C1 segment of cervical spinal cord (tissue), 14 donors: ENCODE measurements around the gene HCAR1.
A peak's percentile ranks its signal among the peaks of the same experiment; 100 is the strongest.
"Not testable (repeated sequence)": the region's sequence is repeated elsewhere in the genome, so short reads cannot be mapped to it uniquely, and the experiment has no call there.

ENCODE experiments used
- DNase-seq, 14 donors: peaks; one replicate each; lab custom pipeline; 2025; lab: John Stamatoyannopoulos, UW

Gene HCAR1

GRCh38 chr12:122721057-122721545 lies 9.5 kb downstream of the HCAR1 start:
- DNase-seq, result no peak

GRCh38 chr12:122716658-122717057 lies 14.0 kb downstream of the HCAR1 start, which contains the start of gene HCAR3:
HCAR3 (minus strand) TSS chr12:122716811; CDS start chr12:122716737, 74 bp downstream.
- not testable (repeated sequence) for DNase-seq

GRCh38 chr12:122715211-122715610 lies 15.4 kb downstream of the HCAR1 start:
- DNase-seq, result not testable (repeated sequence)

GRCh38 chr12:122713491-122714188 lies 17.0 kb downstream of the HCAR1 start:
- not testable (repeated sequence) for DNase-seq

GRCh38 chr12:122711266-122711665 lies 19.4 kb downstream of the HCAR1 start:
- not testable (repeated sequence) for DNase-seq

- not testable (repeated sequence) for DNase-seq
Measured at GRCh38 chr12:122710341-122710740, 20.3 kb downstream of the HCAR1 start.

GRCh38 chr12:122709287-122709686 lies 21.4 kb downstream of the HCAR1 start:
- not testable (repeated sequence) for DNase-seq

GRCh38 chr12:122703841-122704240 lies 26.8 kb downstream of the HCAR1 start:
- DNase-seq, result not testable (repeated sequence)

GRCh38 chr12:122702890-122703611 lies 27.6 kb downstream of the HCAR1 start, which contains the start of gene HCAR2:
HCAR2 (minus strand) TSS chr12:122703357; CDS start chr12:122703283, 74 bp downstream.
- peak in 1 of 14 donors; percentile 20 for DNase-seq

GRCh38 chr12:122701481-122701880 lies 29.2 kb downstream of the HCAR1 start:
- not testable (repeated sequence) for DNase-seq

GRCh38 chr12:122700038-122700710 lies 30.5 kb downstream of the HCAR1 start:
- not testable (repeated sequence) for DNase-seq

- not testable (repeated sequence) for DNase-seq
Measured at GRCh38 chr12:122696922-122697321, 33.7 kb downstream of the HCAR1 start.

GRCh38 chr12:122691566-122691965 lies 39.1 kb downstream of the HCAR1 start:
- DNase-seq, result no peak

- DNase-seq, result no peak
Measured at GRCh38 chr12:122688291-122688690, 42.4 kb downstream of the HCAR1 start.

- DNase-seq, result no peak
Measured at GRCh38 chr12:122687086-122687485, 43.6 kb downstream of the HCAR1 start.

GRCh38 chr12:122686538-122686937 lies 44.1 kb downstream of the HCAR1 start:
- no peak for DNase-seq

- DNase-seq, result no peak
Measured at GRCh38 chr12:122684297-122684813, 46.3 kb downstream of the HCAR1 start.

- DNase-seq, result peak in 4 of 14 donors; percentile 2 to 16 (median 3)
Measured at GRCh38 chr12:122681814-122682213, 48.8 kb downstream of the HCAR1 start.

GRCh38 chr12:122680989-122681388 lies 49.7 kb downstream of the HCAR1 start:
- not testable (repeated sequence) for DNase-seq

GRCh38 chr12:122676781-122677180 lies 53.9 kb downstream of the HCAR1 start:
- not testable (repeated sequence) for DNase-seq
